NT2/D1 (cell line): ENCODE results near the gene CCDC87.

ENCODE experiments used
- DNase-seq: peaks from one replicate; pipeline ENCODE4 v3.0.0-alpha.2; 2011; ENCODE audit warnings: low read depth, low spot score
- H3K27me3 ChIP-seq: 2 replicates; pipeline ENCODE4 v1.6.0; 2011; ENCODE audit warnings: mild to moderate bottlenecking; ENCODE audit not compliant: insufficient read length, insufficient read depth
- H3K36me3 ChIP-seq: 2 replicates; pipeline ENCODE4 v1.6.1; 2011; ENCODE audit warnings: mild to moderate bottlenecking, low read length, mixed read lengths; ENCODE audit not compliant: insufficient read depth, insufficient read length
- H3K4me1 ChIP-seq: 2 replicates; pipeline ENCODE4 v1.5.1; 2011; ENCODE audit not compliant: insufficient read depth, insufficient read length
- H3K4me3 ChIP-seq: 2 replicates; pipeline ENCODE4 v1.5.1; 2011; ENCODE audit warnings: low read depth; ENCODE audit not compliant: insufficient read length
- H3K9ac ChIP-seq: 2 replicates; pipeline ENCODE4 v1.6.0; 2011; ENCODE audit warnings: low read depth; ENCODE audit not compliant: insufficient read length
- H3K9me3 ChIP-seq: 2 replicates; pipeline ENCODE4 v1.5.1; 2011; ENCODE audit warnings: mild to moderate bottlenecking, low read length; ENCODE audit not compliant: insufficient read depth
- SUZ12 ChIP-seq: IDR thresholded peaks from 2 replicates; pipeline ENCODE4 v1.6.1; 2011; ENCODE audit not compliant: insufficient read length, insufficient read depth; ENCODE audit errors: extremely low read depth
- YY1 ChIP-seq: IDR thresholded peaks from 2 replicates; pipeline ENCODE4 v1.6.1; 2011; ENCODE audit not compliant: insufficient read length, insufficient read depth
- ZNF274 ChIP-seq: IDR thresholded peaks from 2 replicates; pipeline ENCODE4 v1.6.1; 2011; ENCODE audit warnings: mild to moderate bottlenecking, low read depth, low read length

Gene CCDC87

GRCh38 chr11:66567787-66568123 is 25.1 kb downstream of the CCDC87 start:
- Histone ChIP-seq H3K9me3 (no peaks in the 10 kb centered on the region), H3K27me3 (no peaks in the 10 kb centered on the region), H3K4me1 (no peaks in the 10 kb centered on the region), H3K36me3 (no peaks in the 10 kb centered on the region), H3K4me3 (no peak overlapping the region), H3K9ac (no peak overlapping the region)
- TF ChIP-seq SUZ12 (no peak), YY1 (no peak), ZNF274 (no peak)
- DNase-seq = no peak

DNA sequence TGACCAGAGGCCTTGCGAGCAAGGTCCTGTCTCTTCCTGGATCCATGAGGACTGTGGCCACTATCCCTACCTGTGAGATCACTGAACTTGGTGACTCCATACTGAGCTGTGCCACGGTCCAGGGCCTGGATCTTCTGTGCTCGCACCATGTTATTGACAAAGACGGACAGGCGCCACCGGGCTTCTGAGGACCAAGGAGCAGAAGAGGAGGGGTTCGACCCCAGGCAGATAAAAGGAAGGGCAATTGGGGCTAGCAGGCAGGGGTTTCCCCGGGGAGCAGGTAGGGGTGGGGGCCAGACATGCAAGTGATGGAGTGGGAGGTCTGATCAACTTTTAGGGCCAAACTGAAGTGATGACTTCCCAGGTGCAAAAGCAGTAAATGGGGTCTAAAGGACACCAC is 26.6 kb downstream of the CCDC87 start:
- H3K4me3 ChIP-seq = no peak overlapping the region
- no peak overlapping the region for H3K9ac ChIP-seq
- no peaks in the 10 kb centered on the region for H3K36me3 ChIP-seq
- no peaks in the 10 kb centered on the region for H3K4me1 ChIP-seq
- no peaks in the 10 kb centered on the region for H3K27me3 ChIP-seq
- no peak for TF ChIP-seq SUZ12
- no peak for TF ChIP-seq YY1
- TF ChIP-seq ZNF274 = no peak
- no peaks in the 10 kb centered on the region for H3K9me3 ChIP-seq
- DNase-seq = no peak

DNA sequence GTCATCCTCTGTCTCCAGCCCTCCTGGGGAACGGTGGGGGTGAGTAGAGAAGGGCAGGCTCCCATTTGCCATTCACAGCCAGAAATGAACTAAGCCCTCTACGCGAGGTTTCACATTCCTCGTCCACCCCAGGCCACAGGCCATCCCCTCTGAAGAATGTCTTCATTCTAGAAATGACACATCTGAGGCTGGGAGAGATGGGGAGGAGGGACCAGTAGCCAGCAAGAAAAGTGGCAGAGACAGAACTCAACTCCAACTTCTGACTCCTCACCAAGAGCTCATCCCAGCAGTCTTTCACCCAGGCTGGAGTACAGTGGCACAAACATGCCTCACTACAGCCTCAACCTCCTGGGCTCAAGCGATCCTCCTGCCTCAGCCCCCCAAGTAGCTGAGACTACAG is 27.9 kb downstream of the CCDC87 start:
- Histone ChIP-seq H3K4me3 (no peak overlapping the region), H3K4me1 (no peaks in the 10 kb centered on the region), H3K27me3 (no peaks in the 10 kb centered on the region), H3K9ac (no peak overlapping the region), H3K36me3 (no peaks in the 10 kb centered on the region), H3K9me3 (no peaks in the 10 kb centered on the region)
- no peak for TF ChIP-seq SUZ12
- TF ChIP-seq YY1 = no peak
- no peak for TF ChIP-seq ZNF274
- no peak for DNase-seq

GRCh38 chr11:66564538-66564937 is 28.3 kb downstream of the CCDC87 start:
- no peaks in the 10 kb centered on the region for H3K4me1 ChIP-seq
- TF ChIP-seq SUZ12 = no peak
- TF ChIP-seq YY1 = no peak
- TF ChIP-seq ZNF274 = no peak
- no peaks in the 10 kb centered on the region for H3K9me3 ChIP-seq
- H3K27me3 ChIP-seq = no peaks in the 10 kb centered on the region
- no peak overlapping the region for H3K4me3 ChIP-seq
- H3K9ac ChIP-seq = no peak overlapping the region
- H3K36me3 ChIP-seq = no peaks in the 10 kb centered on the region
- DNase-seq = no peak

- no peaks in the 10 kb centered on the region for H3K9me3 ChIP-seq
- TF ChIP-seq YY1 (no peak), SUZ12 (no peak), ZNF274 (no peak)
- DNase-seq = no peak
- H3K4me3 ChIP-seq = no peak overlapping the region
- no peaks in the 10 kb centered on the region for H3K4me1 ChIP-seq
- H3K9ac ChIP-seq = no peak overlapping the region
- no peaks in the 10 kb centered on the region for H3K27me3 ChIP-seq
- no peaks in the 10 kb centered on the region for H3K36me3 ChIP-seq
These were observed 29.0 kb downstream of the CCDC87 start for GRCh38 chr11:66563832-66564231.

GRCh38 chr11:66562907-66563583 is 29.8 kb downstream of the CCDC87 start:
- H3K36me3 ChIP-seq = no peaks in the 10 kb centered on the region
- H3K4me1 ChIP-seq = no peaks in the 10 kb centered on the region
- H3K27me3 ChIP-seq = no peaks in the 10 kb centered on the region
- no peaks in the 10 kb centered on the region for H3K9me3 ChIP-seq
- no peak overlapping the region for H3K4me3 ChIP-seq
- H3K9ac ChIP-seq = no peak overlapping the region
- TF ChIP-seq SUZ12 = no peak
- DNase-seq = no peak

- H3K36me3 ChIP-seq = no peaks in the 10 kb centered on the region
- TF ChIP-seq ZNF274 (no peak), YY1 (no peak), SUZ12 (no peak)
These were observed 30.6 kb downstream of the CCDC87 start for GRCh38 chr11:66562275-66562674.

DNA sequence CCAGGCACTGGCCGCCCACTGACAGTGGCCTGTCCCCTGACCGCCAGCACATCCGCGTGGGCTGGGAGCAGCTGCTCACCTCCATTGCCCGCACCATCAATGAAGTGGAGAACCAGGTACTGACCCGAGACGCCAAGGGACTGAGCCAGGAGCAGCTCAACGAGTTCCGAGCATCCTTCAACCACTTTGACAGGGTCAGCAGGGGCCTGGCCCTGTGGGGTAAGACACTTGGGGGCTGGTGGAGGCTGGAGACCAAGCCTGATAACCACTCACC is 31.0 kb downstream of the CCDC87 start:
- no peak overlapping the region for H3K9ac ChIP-seq
- peaks cover 4% of the 10 kb centered on the region for H3K4me1 ChIP-seq
- H3K36me3 ChIP-seq = no peaks in the 10 kb centered on the region
- TF ChIP-seq ZNF274 (no peak), SUZ12 (no peak), YY1 (no peak)
- H3K9me3 ChIP-seq = no peaks in the 10 kb centered on the region
- H3K27me3 ChIP-seq = no peaks in the 10 kb centered on the region
- DNase-seq = no peak
- H3K4me3 ChIP-seq = no peak overlapping the region

More at GRCh38 chr11:66562275-66562674, 30.6 kb downstream of the CCDC87 start:
- H3K9me3 ChIP-seq = no peaks in the 10 kb centered on the region
- DNase-seq = no peak
- H3K9ac ChIP-seq = no peak overlapping the region
- H3K4me1 ChIP-seq = peaks cover 4% of the 10 kb centered on the region
- H3K27me3 ChIP-seq = no peaks in the 10 kb centered on the region
- H3K4me3 ChIP-seq = no peak overlapping the region
